Natural killer cell (primary cell): ENCODE measurements around the gene MCRS1. TPM values are rescaled to one million over a fixed set of nuclear protein-coding genes. Genes with fewer than 3 reads are reported as not detected.

Experiments used
- ATAC-seq, 3 donors: fragments of 150-1000 bp in 2 of 3; fragments of 200-7000 bp in 1 of 3; cut with Tn5 transposase; 1 replicate in 1 of 3; 2 replicates in 2 of 3; pipeline ENCODE4 v1.10.0; 2021; ENCODE audit warnings: mild to moderate bottlenecking in 2 of 3, moderate library complexity in 2 of 3
- DNase-seq, 2 donors: peaks; one replicate each; pipeline versions ENCODE4 v3.0.0 to v3.0.0-alpha.2; 2013 to 2021; ENCODE audit warnings: mixed read lengths in 1 of 2
- H3K27ac ChIP-seq: one replicate; pipeline ENCODE4 v1.5.1; 2013; ENCODE audit warnings: mild to moderate bottlenecking, low read length
- H3K27me3 ChIP-seq: one replicate; pipeline ENCODE4 v1.6.1; 2013; ENCODE audit warnings: low read length; ENCODE audit not compliant: control insufficient read depth, insufficient read depth
- H3K36me3 ChIP-seq: one replicate; pipeline ENCODE4 v1.6.1; 2013; ENCODE audit warnings: low read length; ENCODE audit not compliant: control insufficient read depth, insufficient read depth
- H3K4me1 ChIP-seq: one replicate; pipeline ENCODE4 v1.6.1; 2013; ENCODE audit warnings: low read length; ENCODE audit not compliant: control insufficient read depth, insufficient read depth
- H3K4me3 ChIP-seq: one replicate; pipeline ENCODE4 v1.5.1; 2013; ENCODE audit warnings: low read length
- H3K9me3 ChIP-seq: one replicate; pipeline ENCODE4 v1.6.1; 2013; ENCODE audit warnings: low read length; ENCODE audit not compliant: control insufficient read depth, insufficient read depth
- H3K27ac Mint-ChIP-seq, 2 donors: one replicate each; pipeline ENCODE4 v1.8.0; 2022; ENCODE audit warnings: mild to moderate bottlenecking in 2 of 2, mixed read lengths in 2 of 2, moderate library complexity in 1 of 2
- H3K27me3 Mint-ChIP-seq, 2 donors: one replicate each; pipeline ENCODE4 v1.8.0; 2022; ENCODE audit warnings: low read depth in 2 of 2, mixed read lengths in 2 of 2
- H3K36me3 Mint-ChIP-seq: one replicate; pipeline ENCODE4 v1.8.0; 2022; ENCODE audit warnings: mixed read lengths
- H3K4me1 Mint-ChIP-seq, 2 donors: one replicate each; pipeline ENCODE4 v1.8.0; 2022; ENCODE audit warnings: mixed read lengths in 2 of 2
- H3K4me3 Mint-ChIP-seq: one replicate; pipeline ENCODE4 v1.8.0; 2022; ENCODE audit warnings: mild to moderate bottlenecking, moderate library complexity, mixed read lengths
- H3K9me3 Mint-ChIP-seq, 2 donors: one replicate each; pipeline ENCODE4 v1.8.0; 2022; ENCODE audit warnings: mixed read lengths in 2 of 2
- CTCF ChIP-seq: fragments of 200-600 bp; IDR thresholded peaks from one replicate; pipeline ENCODE4 v1.8.0; 2022; ENCODE audit warnings: antibody characterized with exemption
- WGBS: methylation state at CpG from one replicate; pipeline ENCODE4 v1.1.7; 2013; ENCODE audit warnings: missing lambda C conversion rate; ENCODE audit not compliant: insufficient coverage; 5-methylcytosine and 5-hydroxymethylcytosine counted together
- intact Hi-C: fragments of 100-400 bp; cut with micrococcal nuclease; formaldehyde crosslinking; loops from one replicate; pipeline ENCODE4 v1.14.2; 2022
- total RNA-seq, 4 donors: library from RNA; stranded (reverse); fragments of 120-200 nt in 1 of 4; gene quantifications; one replicate each; pipeline versions ENCODE4 v1.2.3 to v1.2.4, GENCODE V29; 2013 to 2022

The MCRS1 gene
- total RNA-seq, 3 donors from 2014 or later (not counting 1 experiment from before 2014, with no cell fraction given) = 78.4 to 96.5 (median 83.9) TPM

GRCh38 chr12:49552899-49553298 is 15.0 kb downstream of the MCRS1 start:
- H3K36me3 Mint-ChIP-seq = no peaks in the 10 kb centered on the region
- no peaks in the 10 kb centered on the region for H3K9me3 ChIP-seq
- no peak for TF ChIP-seq CTCF
- WGBS = 94% methylated on average over 8 of the region's 8 CpGs
- ATAC-seq (no peak), DNase-seq (no peak)
- H3K27ac Mint-ChIP-seq = no peak overlapping the region
- H3K27me3 ChIP-seq = peaks cover 5% of the 10 kb centered on the region
- H3K4me1 ChIP-seq = peaks cover 13% of the 10 kb centered on the region
- intact Hi-C loops = no loop called here
- peaks cover 18% of the 10 kb centered on the region for H3K36me3 ChIP-seq
- H3K9me3 Mint-ChIP-seq = no peaks in the 10 kb centered on the region
- no peak overlapping the region for H3K4me3 ChIP-seq
- no peak overlapping the region for H3K4me3 Mint-ChIP-seq
- peaks cover 0 to 14% of the 10 kb centered on the region in 2 donors for H3K27me3 Mint-ChIP-seq
- H3K4me1 Mint-ChIP-seq = peaks cover 0 to 11% of the 10 kb centered on the region in 2 donors
- no peak overlapping the region for H3K27ac ChIP-seq

DNA sequence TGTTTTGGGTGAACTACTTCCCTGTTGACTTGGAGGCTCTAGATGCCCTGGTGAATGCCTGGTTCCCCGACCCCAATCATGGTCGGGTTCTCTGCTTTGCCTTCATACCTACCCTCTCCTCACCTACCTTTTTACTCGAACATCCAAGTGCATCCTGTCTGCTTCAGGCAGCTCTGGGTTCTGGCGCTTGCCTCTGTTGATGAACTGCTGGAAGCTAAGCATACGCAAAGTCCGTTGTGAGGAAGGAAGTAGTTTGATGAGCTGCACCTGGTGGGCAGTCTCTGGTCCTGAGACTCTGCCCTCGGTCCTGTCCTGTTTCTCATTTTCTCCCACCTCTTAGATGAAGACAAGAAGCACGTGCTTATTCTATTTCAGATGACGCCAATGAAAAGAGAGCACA is 15.5 kb downstream of the MCRS1 start:
- Histone ChIP-seq H3K27me3 (peaks cover 5% of the 10 kb centered on the region), H3K9me3 (no peaks in the 10 kb centered on the region), H3K4me1 (peaks cover 13% of the 10 kb centered on the region), H3K4me3 (no peak overlapping the region), H3K36me3 (peaks cover 13% of the 10 kb centered on the region), H3K27ac (no peak overlapping the region)
- H3K4me1 Mint-ChIP-seq = peaks cover 0 to 11% of the 10 kb centered on the region in 2 donors
- no peaks in the 10 kb centered on the region for H3K36me3 Mint-ChIP-seq
- DNase-seq (no peak), ATAC-seq (no peak)
- 46% methylated on average over 9 of the region's 9 CpGs for WGBS
- intact Hi-C loops = no loop called here
- TF ChIP-seq CTCF = no peak
- H3K27me3 Mint-ChIP-seq = peaks cover 0 to 15% of the 10 kb centered on the region in 2 donors
- H3K27ac Mint-ChIP-seq = no peak overlapping the region
- no peaks in the 10 kb centered on the region for H3K9me3 Mint-ChIP-seq
- no peak overlapping the region for H3K4me3 Mint-ChIP-seq

GRCh38 chr12:49552014-49552413 is 15.9 kb downstream of the MCRS1 start:
- ATAC-seq (no peak), DNase-seq (no peak)
- Mint-ChIP-seq H3K27ac (no peak overlapping the region), H3K4me3 (no peak overlapping the region), H3K27me3 (peaks cover 0 to 17% of the 10 kb centered on the region in 2 donors), H3K4me1 (peaks cover 0 to 11% of the 10 kb centered on the region in 2 donors), H3K9me3 (no peaks in the 10 kb centered on the region), H3K36me3 (no peaks in the 10 kb centered on the region)
- Histone ChIP-seq H3K36me3 (peaks cover 10% of the 10 kb centered on the region), H3K9me3 (no peaks in the 10 kb centered on the region), H3K4me3 (no peak overlapping the region), H3K27me3 (peaks cover 5% of the 10 kb centered on the region), H3K4me1 (peaks cover 13% of the 10 kb centered on the region), H3K27ac (no peak overlapping the region)
- 81% methylated on average over 7 of the region's 7 CpGs for WGBS
- TF ChIP-seq CTCF = no peak
- intact Hi-C loops = no loop called here

DNA sequence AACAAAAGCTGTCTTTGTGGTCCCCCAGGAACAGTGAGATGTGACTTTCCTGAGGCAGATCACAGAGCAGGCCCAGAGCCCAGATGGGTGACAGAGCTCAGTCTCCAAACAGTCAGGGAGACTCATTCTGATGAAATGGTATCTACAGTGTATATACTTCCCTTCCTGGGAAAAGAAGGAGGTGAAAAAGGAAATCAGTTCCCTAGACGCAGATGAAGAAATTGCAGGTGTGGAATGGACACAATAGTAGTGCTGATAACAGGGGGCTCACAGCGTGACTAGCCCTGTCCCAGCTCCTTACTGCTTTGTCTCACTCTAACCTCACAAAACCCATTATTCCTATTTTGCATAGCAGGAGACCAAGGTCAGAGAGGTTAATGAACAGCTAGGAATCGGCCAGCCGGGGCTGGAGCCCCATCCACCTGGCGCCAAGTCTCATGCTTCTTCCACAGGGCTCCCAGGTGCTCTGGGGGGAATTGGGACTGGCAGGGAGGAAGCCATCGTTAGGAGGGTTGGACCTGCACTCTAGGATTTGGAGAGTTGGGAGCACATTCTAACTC is 17.2 kb downstream of the MCRS1 start:
- Histone ChIP-seq H3K27ac (no peak overlapping the region), H3K4me3 (no peak overlapping the region), H3K27me3 (peaks cover 7% of the 10 kb centered on the region), H3K9me3 (no peaks in the 10 kb centered on the region), H3K36me3 (no peaks in the 10 kb centered on the region), H3K4me1 (peaks cover 13% of the 10 kb centered on the region)
- no peak for TF ChIP-seq CTCF
- Mint-ChIP-seq H3K27me3 (peaks cover 5 to 24% of the 10 kb centered on the region in 2 donors), H3K4me1 (peaks cover 0 to 11% of the 10 kb centered on the region in 2 donors), H3K27ac (no peak overlapping the region), H3K4me3 (no peak overlapping the region), H3K36me3 (no peaks in the 10 kb centered on the region), H3K9me3 (no peaks in the 10 kb centered on the region)
- ATAC-seq = no peak
- DNase-seq = no peak
- intact Hi-C loops = no loop called here
- 88% methylated on average over 6 of the region's 6 CpGs for WGBS
